Neural cell (in vitro differentiated cells): ENCODE results near the gene EFNA4. TPM values are rescaled to one million over a fixed set of nuclear protein-coding genes. Genes with fewer than 3 reads are reported as not detected.

Experiments used
- H2AFZ ChIP-seq: fragments of 200-600, 300-800 bp; sonication (generic), shearing (Covaris generic); 2 replicates; pipeline ENCODE4 v1.6.0; 2014; ENCODE audit warnings: low read depth, mild to moderate bottlenecking, antibody characterized with exemption, low read length, moderate library complexity
- H3F3A ChIP-seq: fragments of 200-600 bp; shearing (Covaris generic); 2 replicates; pipeline ENCODE4 v1.6.1; 2016; ENCODE audit warnings: mild to moderate bottlenecking, moderate library complexity, mixed read lengths, antibody characterized with exemption, low read length; ENCODE audit not compliant: insufficient read depth, poor library complexity, severe bottlenecking
- H3K27ac ChIP-seq: fragments of 200-600, 300-800 bp; sonication (generic), shearing (Covaris generic); 2 replicates; pipeline ENCODE4 v1.5.1; 2014; ENCODE audit warnings: mild to moderate bottlenecking, low read length, moderate library complexity
- H3K27me3 ChIP-seq: fragments of 300-800, 200-600 bp; sonication (generic), shearing (Covaris generic); 2 replicates; pipeline ENCODE4 v1.6.0; 2014; ENCODE audit warnings: mild to moderate bottlenecking, low read depth, low read length, moderate library complexity; ENCODE audit not compliant: insufficient read depth
- H3K36me3 ChIP-seq: fragments of 300-800, 200-600 bp; sonication (generic), shearing (Covaris generic); 2 replicates; pipeline ENCODE4 v1.5.1; 2014; ENCODE audit warnings: mild to moderate bottlenecking, antibody characterized with exemption, low read length, moderate library complexity; ENCODE audit not compliant: insufficient read depth
- H3K4me2 ChIP-seq: fragments of 300-800, 200-600 bp; sonication (generic), shearing (Covaris generic); 2 replicates; pipeline ENCODE4 v1.6.0; 2014; ENCODE audit warnings: mild to moderate bottlenecking, low read length
- H3K4me3 ChIP-seq: fragments of 300-800, 200-600 bp; sonication (generic), shearing (Covaris generic); 2 replicates; pipeline ENCODE4 v1.5.1; 2014; ENCODE audit warnings: mild to moderate bottlenecking, low read length, moderate library complexity
- H3K79me2 ChIP-seq: fragments of 200-600 bp; shearing (Covaris generic); replicated peaks from 2 replicates; pipeline ENCODE4 v1.6.0; 2014; ENCODE audit warnings: mild to moderate bottlenecking, low read length, moderate library complexity; ENCODE audit not compliant: insufficient read depth
- H3K9ac ChIP-seq: fragments of 300-800, 200-600 bp; sonication (generic), shearing (Covaris generic); 2 replicates; pipeline ENCODE4 v1.6.1; 2016; ENCODE audit warnings: mild to moderate bottlenecking, low read length, mixed read lengths
- H3K9me2 ChIP-seq: fragments of 200-600 bp; shearing (Covaris generic); 2 replicates; pipeline ENCODE4 v1.6.1; 2016; ENCODE audit warnings: mild to moderate bottlenecking, low read length, mixed read lengths; ENCODE audit not compliant: insufficient read depth
- H3K9me3 ChIP-seq: fragments of 200-600, 300-800 bp; sonication (generic), shearing (Covaris generic); 2 replicates; pipeline ENCODE4 v1.6.1; 2016; ENCODE audit warnings: mild to moderate bottlenecking, mixed run types, low read length, moderate library complexity, mixed read lengths
- H4K20me1 ChIP-seq: fragments of 200-600 bp; shearing (Covaris generic); 2 replicates; pipeline ENCODE4 v1.6.1; 2016; ENCODE audit warnings: mild to moderate bottlenecking, mixed run types; ENCODE audit not compliant: insufficient read depth
- CTCF ChIP-seq: fragments of 450-650 bp; IDR thresholded peaks from 2 replicates; pipeline ENCODE4 v1.5.1; 2014; ENCODE audit warnings: antibody characterized with exemption, mild to moderate bottlenecking, moderate library complexity; ENCODE audit not compliant: poor library complexity, severe bottlenecking
- EZH2 ChIP-seq: fragments of 200-600, 300-800 bp; shearing (Covaris generic), sonication (generic); IDR thresholded peaks from 2 replicates; pipeline ENCODE4 v1.6.1; 2014; ENCODE audit warnings: antibody characterized with exemption, low read length, borderline replicate concordance, mild to moderate bottlenecking; ENCODE audit not compliant: insufficient read depth, poor library complexity, severe bottlenecking
- MXI1 ChIP-seq: fragments of 450-650 bp; conservative IDR thresholded peaks from 2 replicates; pipeline ENCODE4 v1.6.1; 2014; ENCODE audit warnings: antibody characterized with exemption, mild to moderate bottlenecking; ENCODE audit not compliant: poor library complexity, severe bottlenecking
- POLR2AphosphoS5 ChIP-seq: IDR thresholded peaks from 2 replicates; pipeline ENCODE4 v1.6.1; 2012
- RAD21 ChIP-seq: fragments of 450-650 bp; conservative IDR thresholded peaks from 2 replicates; pipeline ENCODE4 v1.6.1; 2014; ENCODE audit warnings: antibody characterized with exemption, mild to moderate bottlenecking, moderate library complexity
- REST ChIP-seq: IDR thresholded peaks from 2 replicates; pipeline ENCODE4 v1.6.1; 2012; ENCODE audit warnings: borderline replicate concordance
- SMC3 ChIP-seq: fragments of 450-650 bp; conservative IDR thresholded peaks from 2 replicates; pipeline ENCODE4 v1.6.1; 2014; ENCODE audit warnings: antibody characterized with exemption, mild to moderate bottlenecking, moderate library complexity; ENCODE audit not compliant: poor library complexity
- TAF1 ChIP-seq: IDR thresholded peaks from 2 replicates; pipeline ENCODE4 v1.6.1; 2012; ENCODE audit warnings: low read depth
- polyA plus RNA-seq: library from polyadenylated mRNA; depleted of rRNA; stranded (reverse); fragments of >200 nt; gene quantifications from 2 replicates; pipeline ENCODE4 v1.2.3, GENCODE V29; 2014

Gene EFNA4
- polyA plus RNA-seq, 1 donor from 2014 or later = 1.2 TPM

GRCh38 chr1:155061381-155062150 is 2.0 kb upstream of the EFNA4 start:
- Histone ChIP-seq H3K4me2 (no peak overlapping the region), H3K36me3 (no peaks in the 10 kb centered on the region), H3K27me3 (no peaks in the 10 kb centered on the region), H3K27ac (no peak overlapping the region), H3K4me3 (no peak overlapping the region), H3K9me2 (no peaks in the 10 kb centered on the region), H2AFZ (no peak overlapping the region), H3K9ac (peak overlapping the region; percentile 31), H3K9me3 (no peaks in the 10 kb centered on the region), H3K79me2 (peaks cover 8% of the 10 kb centered on the region), H3F3A (no peaks in the 10 kb centered on the region), H4K20me1 (no peaks in the 10 kb centered on the region)
- TF ChIP-seq RAD21 (peak; percentile 96), CTCF (peak; percentile 97), SMC3 (peak; percentile 94), POLR2AphosphoS5 (no peak)

GRCh38 chr1:155062151-155062686 is 1.3 kb upstream of the EFNA4 start:
- H3K9ac ChIP-seq = peak overlapping the region; percentile 31
- H2AFZ ChIP-seq = no peak overlapping the region
- peak overlapping the region; percentile 72 for H3K4me3 ChIP-seq
- no peak overlapping the region for H3K27ac ChIP-seq
- no peak for TF ChIP-seq SMC3
- no peak for TF ChIP-seq MXI1
- no peak for TF ChIP-seq TAF1
- no peak for TF ChIP-seq REST
- no peak for TF ChIP-seq RAD21
- no peak for TF ChIP-seq CTCF
- no peak for TF ChIP-seq EZH2
- H4K20me1 ChIP-seq = no peaks in the 10 kb centered on the region
- H3F3A ChIP-seq = no peaks in the 10 kb centered on the region
- peaks cover 8% of the 10 kb centered on the region for H3K79me2 ChIP-seq
- no peaks in the 10 kb centered on the region for H3K9me3 ChIP-seq
- no peaks in the 10 kb centered on the region for H3K27me3 ChIP-seq
- H3K4me2 ChIP-seq = no peak overlapping the region
- no peaks in the 10 kb centered on the region for H3K9me2 ChIP-seq
- H3K36me3 ChIP-seq = no peaks in the 10 kb centered on the region
